WTC11 (cell line): Measurements from ENCODE around the gene ZNF516. TPM values are rescaled to one million over a fixed set of nuclear protein-coding genes. Genes with fewer than 3 reads are reported as not detected.

Source experiments
- ATAC-seq: fragments of 200-7000 bp; cut with Tn5 transposase; 2 replicates; pipeline ENCODE4 v1.10.0; 2021; ENCODE audit warnings: mild to moderate bottlenecking, moderate library complexity
- CTCF ChIA-PET: fragments of 300-600 bp; sonication (Branson Sonifier 250); formaldehyde crosslinking; loops from one replicate; lab custom pipeline; 2021; ENCODE audit warnings: antibody characterized with exemption; lab: Charles Lee
- POLR2A ChIA-PET: fragments of 350-600 bp; sonication (Branson Sonifier 250); formaldehyde crosslinking; loops from one replicate; lab custom pipeline; 2021; ENCODE audit warnings: antibody characterized with exemption; lab: Charles Lee
- DNase-seq: peaks from one replicate; pipeline ENCODE4 v3.0.0; 2021; ENCODE audit warnings: low spot score
- H3K27ac Mint-ChIP-seq: 2 replicates; pipeline ENCODE4 v1.8.0; 2021; ENCODE audit warnings: mixed read lengths
- H3K27me3 Mint-ChIP-seq: 2 replicates; pipeline ENCODE4 v1.8.0; 2021; ENCODE audit warnings: low read depth, mild to moderate bottlenecking, moderate library complexity, mixed read lengths
- H3K36me3 Mint-ChIP-seq: 2 replicates; pipeline ENCODE4 v1.8.0; 2021; ENCODE audit warnings: mixed read lengths
- H3K4me1 Mint-ChIP-seq: 2 replicates; pipeline ENCODE4 v1.8.0; 2022; ENCODE audit warnings: mixed read lengths
- H3K4me3 Mint-ChIP-seq: 2 replicates; pipeline ENCODE4 v1.8.0; 2021; ENCODE audit warnings: mild to moderate bottlenecking, moderate library complexity, mixed read lengths
- H3K9me3 Mint-ChIP-seq: 2 replicates; pipeline ENCODE4 v1.8.0; 2021; ENCODE audit warnings: mixed read lengths
- ATF1 ChIP-seq: sonication (generic); formaldehyde crosslinking; IDR thresholded peaks from 2 replicates; pipeline ENCODE4 v1.8.1; 2023; ENCODE audit warnings: mild to moderate bottlenecking, moderate library complexity, missing genetic modification reagents
- CBFB ChIP-seq: sonication (generic); formaldehyde crosslinking; IDR thresholded peaks from 2 replicates; pipeline ENCODE4 v1.8.1; 2022; ENCODE audit warnings: mild to moderate bottlenecking, low read depth, missing genetic modification reagents
- CREM ChIP-seq: sonication (generic); formaldehyde crosslinking; IDR thresholded peaks from 2 replicates; pipeline ENCODE4 v1.8.1; 2022; ENCODE audit warnings: mild to moderate bottlenecking, missing genetic modification reagents, moderate library complexity
- FOXK1 ChIP-seq: sonication (generic); formaldehyde crosslinking; IDR thresholded peaks from 2 replicates; pipeline ENCODE4 v1.8.0; 2022; ENCODE audit warnings: mild to moderate bottlenecking, moderate library complexity, missing genetic modification reagents
- GABPB1 ChIP-seq: sonication (generic); formaldehyde crosslinking; IDR thresholded peaks from 2 replicates; pipeline ENCODE4 v1.8.1; 2023; ENCODE audit warnings: mild to moderate bottlenecking, missing genetic modification reagents
- HMGA2 ChIP-seq: fragments of 250-450 bp; sonication (Bioruptor Pico); IDR thresholded peaks from 2 replicates; pipeline ENCODE4 v1.4.0; 2021; ENCODE audit warnings: mild to moderate bottlenecking, moderate library complexity
- IRF2 ChIP-seq: sonication (generic); formaldehyde crosslinking; IDR thresholded peaks from 2 replicates; pipeline ENCODE4 v1.8.0; 2022; ENCODE audit warnings: low read depth, missing genetic modification reagents, borderline replicate concordance
- PRRX2 ChIP-seq: fragments of 250-450 bp; sonication (Bioruptor Pico); IDR thresholded peaks from 2 replicates; pipeline ENCODE4 v1.8.0; 2021; ENCODE audit warnings: mild to moderate bottlenecking
- RELA ChIP-seq: sonication (generic); formaldehyde crosslinking; IDR thresholded peaks from 2 replicates; pipeline ENCODE4 v1.8.1; 2022; ENCODE audit warnings: missing genetic modification reagents, mild to moderate bottlenecking, borderline replicate concordance
- RORB ChIP-seq: fragments of 250-450 bp; sonication (Bioruptor Pico); IDR thresholded peaks from 2 replicates; pipeline ENCODE4 v1.9.0; 2021; ENCODE audit warnings: mild to moderate bottlenecking
- SMAD3 ChIP-seq: sonication (generic); formaldehyde crosslinking; IDR thresholded peaks from 2 replicates; pipeline ENCODE4 v1.8.0; 2022; ENCODE audit warnings: missing genetic modification reagents, mild to moderate bottlenecking, borderline replicate concordance
- ZNF263 ChIP-seq: sonication (generic); formaldehyde crosslinking; IDR thresholded peaks from 2 replicates; pipeline ENCODE4 v1.8.1; 2022; ENCODE audit warnings: low read depth, mild to moderate bottlenecking, moderate library complexity, missing genetic modification reagents
- ZNF317 ChIP-seq: sonication (generic); formaldehyde crosslinking; IDR thresholded peaks from 2 replicates; pipeline ENCODE4 v1.8.1; 2023; ENCODE audit warnings: low read depth, mild to moderate bottlenecking, moderate library complexity, missing genetic modification reagents, borderline replicate concordance
- total RNA-seq: library from RNA; stranded (reverse); gene quantifications from 3 replicates; pipeline ENCODE4 v1.2.3, GENCODE V29; 2021
- TF ChIP-seq, protein P1 (sequence below): sonication (generic); formaldehyde crosslinking; IDR thresholded peaks from 2 replicates; pipeline ENCODE4 v1.8.0; 2022; ENCODE audit warnings: mild to moderate bottlenecking, missing genetic modification reagents
- TF ChIP-seq, protein P2 (sequence below): sonication (generic); formaldehyde crosslinking; IDR thresholded peaks from 2 replicates; pipeline ENCODE4 v1.8.1; 2023; ENCODE audit warnings: mild to moderate bottlenecking, missing genetic modification reagents, moderate library complexity
- TF ChIP-seq, protein P3 (sequence below): sonication (generic); formaldehyde crosslinking; IDR thresholded peaks from 2 replicates; pipeline ENCODE4 v1.8.0; 2022; ENCODE audit warnings: missing genetic modification reagents
- TF ChIP-seq, protein P4 (sequence below): sonication (generic); formaldehyde crosslinking; IDR thresholded peaks from 2 replicates; pipeline ENCODE4 v1.8.1; 2022; ENCODE audit warnings: missing genetic modification reagents, borderline replicate concordance
- TF ChIP-seq, protein P5 (sequence below): fragments of 250-450 bp; sonication (Bioruptor Pico); IDR thresholded peaks from 2 replicates; pipeline ENCODE4 v2.1.2; 2022; ENCODE audit warnings: mild to moderate bottlenecking, moderate library complexity
- TF ChIP-seq, protein P6 (sequence below): fragments of 250-450 bp; sonication (Bioruptor Pico); conservative IDR thresholded peaks from 2 replicates; pipeline ENCODE4 v1.9.0; 2021; ENCODE audit warnings: mild to moderate bottlenecking
- TF ChIP-seq, protein P7 (sequence below): sonication (generic); formaldehyde crosslinking; IDR thresholded peaks from 2 replicates; pipeline ENCODE4 v1.8.1; 2022; ENCODE audit warnings: low read depth, missing genetic modification reagents, borderline replicate concordance
- TF ChIP-seq, protein P8 (sequence below): sonication (generic); formaldehyde crosslinking; IDR thresholded peaks from 2 replicates; pipeline ENCODE4 v1.8.0; 2022; ENCODE audit warnings: mild to moderate bottlenecking, missing genetic modification reagents
- TF ChIP-seq, protein P9 (sequence below): sonication (generic); formaldehyde crosslinking; IDR thresholded peaks from 2 replicates; pipeline ENCODE4 v1.8.0; 2022; ENCODE audit warnings: mild to moderate bottlenecking, missing genetic modification reagents

The ZNF516 gene
- total RNA-seq, 1 experiment from 2014 or later = 58.6 TPM

DNA sequence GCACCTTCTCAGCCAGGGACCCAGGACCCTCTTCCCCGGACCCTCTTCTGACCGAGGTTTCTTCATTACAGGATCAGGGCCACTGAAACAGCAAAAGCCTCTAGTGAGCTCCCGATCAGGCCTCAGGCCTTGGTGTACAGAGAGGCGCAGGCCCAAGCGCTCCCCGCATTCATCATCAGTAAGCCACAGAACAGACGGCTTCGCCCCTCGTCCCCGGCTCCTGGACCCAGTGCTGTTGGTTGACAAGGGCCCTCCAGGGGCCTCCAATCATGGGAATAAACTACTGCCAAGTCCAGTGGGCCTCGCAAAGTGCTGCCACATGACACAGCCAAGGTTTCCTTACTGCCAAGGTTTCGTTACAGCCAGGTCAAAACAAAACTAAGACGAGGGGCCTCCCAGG is 111.4 kb downstream of the ZNF516 start (continued):
- no peak for TF ChIP-seq GABPB1 (CRISPR knock-in tag)
- TF ChIP-seq, protein P1, sequence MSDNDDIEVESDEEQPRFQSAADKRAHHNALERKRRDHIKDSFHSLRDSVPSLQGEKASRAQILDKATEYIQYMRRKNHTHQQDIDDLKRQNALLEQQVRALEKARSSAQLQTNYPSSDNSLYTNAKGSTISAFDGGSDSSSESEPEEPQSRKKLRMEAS (CRISPR knock-in tag) = no peak
- TF ChIP-seq RELA (CRISPR knock-in tag) = no peak
- TF ChIP-seq CBFB (CRISPR knock-in tag) = no peak
- no peak for TF ChIP-seq ATF1
- no peak for TF ChIP-seq ZNF317 (CRISPR knock-in tag)

DNA sequence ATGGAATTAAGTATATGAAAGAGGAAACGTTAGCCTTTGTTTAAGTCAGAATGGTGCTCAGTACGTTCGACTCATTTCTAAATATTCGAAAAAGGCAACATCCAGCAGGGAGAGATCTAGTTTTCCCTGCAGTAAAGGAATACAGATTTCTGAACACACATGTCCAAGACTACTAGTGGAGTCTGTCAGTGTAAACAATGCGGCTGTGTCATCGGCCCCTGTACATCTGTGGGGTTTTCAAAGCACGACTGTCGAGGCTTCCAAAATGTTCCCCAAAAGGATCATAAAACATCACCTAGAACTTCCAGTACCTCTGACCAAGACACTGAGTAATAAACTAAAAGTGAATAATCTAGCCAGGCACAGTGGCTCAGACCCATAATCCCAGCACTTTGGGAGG is 112.8 kb downstream of the ZNF516 start:
- POLR2A ChIA-PET = no interaction called here
- peaks cover 13% of the 10 kb centered on the region for H3K36me3 Mint-ChIP-seq
- no peaks in the 10 kb centered on the region; the same call in 1 of the 2 replicates for H3K27me3 Mint-ChIP-seq
- H3K9me3 Mint-ChIP-seq = no peaks in the 10 kb centered on the region
- no peak overlapping the region for H3K4me3 Mint-ChIP-seq
- CTCF ChIA-PET = interaction anchor here (1.9 kb wide), 1 partner anchor 17 kb away, joined by 5 read pairs; no protein-coding TSS in a partner anchor
- peaks cover 23% of the 10 kb centered on the region for H3K4me1 Mint-ChIP-seq
- DNase-seq = no peak
- ATAC-seq = no peak
- H3K27ac Mint-ChIP-seq = no peak overlapping the region; the same call in 1 of the 2 replicates
- TF ChIP-seq HMGA2 (CRISPR knock-in tag) (no peak), ZNF263 (CRISPR knock-in tag) (no peak), FOXK1 (CRISPR knock-in tag) (no peak), IRF2 (CRISPR knock-in tag) (no peak), PRRX2 (CRISPR knock-in tag) (no peak), RORB (CRISPR knock-in tag) (no peak), SMAD3 (CRISPR knock-in tag) (no peak), CBFB (CRISPR knock-in tag) (no peak), CREM (CRISPR knock-in tag) (no peak)
- TF ChIP-seq, protein P2, sequence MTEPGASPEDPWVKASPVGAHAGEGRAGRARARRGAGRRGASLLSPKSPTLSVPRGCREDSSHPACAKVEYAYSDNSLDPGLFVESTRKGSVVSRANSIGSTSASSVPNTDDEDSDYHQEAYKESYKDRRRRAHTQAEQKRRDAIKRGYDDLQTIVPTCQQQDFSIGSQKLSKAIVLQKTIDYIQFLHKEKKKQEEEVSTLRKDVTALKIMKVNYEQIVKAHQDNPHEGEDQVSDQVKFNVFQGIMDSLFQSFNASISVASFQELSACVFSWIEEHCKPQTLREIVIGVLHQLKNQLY = no peak
- TF ChIP-seq, protein P3, sequence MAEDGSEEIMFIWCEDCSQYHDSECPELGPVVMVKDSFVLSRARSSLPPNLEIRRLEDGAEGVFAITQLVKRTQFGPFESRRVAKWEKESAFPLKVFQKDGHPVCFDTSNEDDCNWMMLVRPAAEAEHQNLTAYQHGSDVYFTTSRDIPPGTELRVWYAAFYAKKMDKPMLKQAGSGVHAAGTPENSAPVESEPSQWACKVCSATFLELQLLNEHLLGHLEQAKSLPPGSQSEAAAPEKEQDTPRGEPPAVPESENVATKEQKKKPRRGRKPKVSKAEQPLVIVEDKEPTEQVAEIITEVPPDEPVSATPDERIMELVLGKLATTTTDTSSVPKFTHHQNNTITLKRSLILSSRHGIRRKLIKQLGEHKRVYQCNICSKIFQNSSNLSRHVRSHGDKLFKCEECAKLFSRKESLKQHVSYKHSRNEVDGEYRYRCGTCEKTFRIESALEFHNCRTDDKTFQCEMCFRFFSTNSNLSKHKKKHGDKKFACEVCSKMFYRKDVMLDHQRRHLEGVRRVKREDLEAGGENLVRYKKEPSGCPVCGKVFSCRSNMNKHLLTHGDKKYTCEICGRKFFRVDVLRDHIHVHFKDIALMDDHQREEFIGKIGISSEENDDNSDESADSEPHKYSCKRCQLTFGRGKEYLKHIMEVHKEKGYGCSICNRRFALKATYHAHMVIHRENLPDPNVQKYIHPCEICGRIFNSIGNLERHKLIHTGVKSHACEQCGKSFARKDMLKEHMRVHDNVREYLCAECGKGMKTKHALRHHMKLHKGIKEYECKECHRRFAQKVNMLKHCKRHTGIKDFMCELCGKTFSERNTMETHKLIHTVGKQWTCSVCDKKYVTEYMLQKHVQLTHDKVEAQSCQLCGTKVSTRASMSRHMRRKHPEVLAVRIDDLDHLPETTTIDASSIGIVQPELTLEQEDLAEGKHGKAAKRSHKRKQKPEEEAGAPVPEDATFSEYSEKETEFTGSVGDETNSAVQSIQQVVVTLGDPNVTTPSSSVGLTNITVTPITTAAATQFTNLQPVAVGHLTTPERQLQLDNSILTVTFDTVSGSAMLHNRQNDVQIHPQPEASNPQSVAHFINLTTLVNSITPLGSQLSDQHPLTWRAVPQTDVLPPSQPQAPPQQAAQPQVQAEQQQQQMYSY = no peak
- TF ChIP-seq, protein P4, sequence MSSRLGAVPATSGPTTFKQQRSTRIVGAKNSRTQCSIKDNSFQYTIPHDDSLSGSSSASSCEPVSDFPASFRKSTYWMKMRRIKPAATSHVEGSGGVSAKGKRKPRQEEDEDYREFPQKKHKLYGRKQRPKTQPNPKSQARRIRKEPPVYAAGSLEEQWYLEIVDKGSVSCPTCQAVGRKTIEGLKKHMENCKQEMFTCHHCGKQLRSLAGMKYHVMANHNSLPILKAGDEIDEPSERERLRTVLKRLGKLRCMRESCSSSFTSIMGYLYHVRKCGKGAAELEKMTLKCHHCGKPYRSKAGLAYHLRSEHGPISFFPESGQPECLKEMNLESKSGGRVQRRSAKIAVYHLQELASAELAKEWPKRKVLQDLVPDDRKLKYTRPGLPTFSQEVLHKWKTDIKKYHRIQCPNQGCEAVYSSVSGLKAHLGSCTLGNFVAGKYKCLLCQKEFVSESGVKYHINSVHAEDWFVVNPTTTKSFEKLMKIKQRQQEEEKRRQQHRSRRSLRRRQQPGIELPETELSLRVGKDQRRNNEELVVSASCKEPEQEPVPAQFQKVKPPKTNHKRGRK = no peak
- TF ChIP-seq, protein P5, sequence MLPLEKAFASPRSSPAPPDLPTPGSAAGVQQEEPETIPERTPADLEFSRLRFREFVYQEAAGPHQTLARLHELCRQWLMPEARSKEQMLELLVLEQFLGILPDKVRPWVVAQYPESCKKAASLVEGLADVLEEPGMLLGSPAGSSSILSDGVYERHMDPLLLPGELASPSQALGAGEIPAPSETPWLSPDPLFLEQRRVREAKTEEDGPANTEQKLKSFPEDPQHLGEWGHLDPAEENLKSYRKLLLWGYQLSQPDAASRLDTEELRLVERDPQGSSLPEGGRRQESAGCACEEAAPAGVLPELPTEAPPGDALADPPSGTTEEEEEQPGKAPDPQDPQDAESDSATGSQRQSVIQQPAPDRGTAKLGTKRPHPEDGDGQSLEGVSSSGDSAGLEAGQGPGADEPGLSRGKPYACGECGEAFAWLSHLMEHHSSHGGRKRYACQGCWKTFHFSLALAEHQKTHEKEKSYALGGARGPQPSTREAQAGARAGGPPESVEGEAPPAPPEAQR = no peak
- TF ChIP-seq, protein P6, sequence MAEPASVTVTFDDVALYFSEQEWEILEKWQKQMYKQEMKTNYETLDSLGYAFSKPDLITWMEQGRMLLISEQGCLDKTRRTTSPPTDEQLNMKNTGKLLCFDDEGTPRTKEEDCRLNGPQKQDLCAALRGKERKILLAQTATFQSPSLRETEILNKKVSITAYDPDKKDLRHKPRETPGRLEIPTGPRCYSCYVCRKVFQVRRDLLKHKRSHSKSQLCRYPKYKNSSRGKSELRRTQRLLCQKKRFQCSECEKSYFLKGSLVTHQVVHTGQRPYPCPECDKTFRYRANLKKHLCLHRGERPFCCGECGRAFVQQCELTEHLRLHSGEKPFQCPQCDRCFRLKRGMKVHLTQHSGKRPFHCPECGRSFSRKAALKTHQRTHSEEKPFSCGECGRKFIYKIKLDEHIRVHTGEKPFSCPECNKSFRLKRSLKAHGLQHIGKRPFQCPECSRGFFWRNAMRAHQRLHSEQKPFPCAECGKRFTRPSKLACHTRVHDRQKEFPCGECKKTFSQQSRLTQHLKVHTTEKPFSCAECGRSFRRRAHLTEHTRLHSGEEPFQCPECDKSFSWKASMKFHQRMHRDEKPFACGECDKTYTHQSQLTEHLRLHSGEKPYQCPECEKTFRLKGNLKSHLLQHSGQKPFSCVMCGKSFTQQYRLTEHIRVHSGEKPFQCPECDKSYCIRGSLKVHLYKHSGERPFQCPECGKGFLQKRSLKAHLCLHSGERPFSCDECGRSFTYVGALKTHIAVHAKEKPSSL (CRISPR knock-in tag) = no peak
- TF ChIP-seq, protein P7, sequence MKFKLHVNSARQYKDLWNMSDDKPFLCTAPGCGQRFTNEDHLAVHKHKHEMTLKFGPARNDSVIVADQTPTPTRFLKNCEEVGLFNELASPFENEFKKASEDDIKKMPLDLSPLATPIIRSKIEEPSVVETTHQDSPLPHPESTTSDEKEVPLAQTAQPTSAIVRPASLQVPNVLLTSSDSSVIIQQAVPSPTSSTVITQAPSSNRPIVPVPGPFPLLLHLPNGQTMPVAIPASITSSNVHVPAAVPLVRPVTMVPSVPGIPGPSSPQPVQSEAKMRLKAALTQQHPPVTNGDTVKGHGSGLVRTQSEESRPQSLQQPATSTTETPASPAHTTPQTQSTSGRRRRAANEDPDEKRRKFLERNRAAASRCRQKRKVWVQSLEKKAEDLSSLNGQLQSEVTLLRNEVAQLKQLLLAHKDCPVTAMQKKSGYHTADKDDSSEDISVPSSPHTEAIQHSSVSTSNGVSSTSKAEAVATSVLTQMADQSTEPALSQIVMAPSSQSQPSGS (CRISPR knock-in tag) = no peak
- TF ChIP-seq, protein P8, sequence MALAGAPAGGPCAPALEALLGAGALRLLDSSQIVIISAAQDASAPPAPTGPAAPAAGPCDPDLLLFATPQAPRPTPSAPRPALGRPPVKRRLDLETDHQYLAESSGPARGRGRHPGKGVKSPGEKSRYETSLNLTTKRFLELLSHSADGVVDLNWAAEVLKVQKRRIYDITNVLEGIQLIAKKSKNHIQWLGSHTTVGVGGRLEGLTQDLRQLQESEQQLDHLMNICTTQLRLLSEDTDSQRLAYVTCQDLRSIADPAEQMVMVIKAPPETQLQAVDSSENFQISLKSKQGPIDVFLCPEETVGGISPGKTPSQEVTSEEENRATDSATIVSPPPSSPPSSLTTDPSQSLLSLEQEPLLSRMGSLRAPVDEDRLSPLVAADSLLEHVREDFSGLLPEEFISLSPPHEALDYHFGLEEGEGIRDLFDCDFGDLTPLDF (CRISPR knock-in tag) = no peak
- TF ChIP-seq, protein P9, sequence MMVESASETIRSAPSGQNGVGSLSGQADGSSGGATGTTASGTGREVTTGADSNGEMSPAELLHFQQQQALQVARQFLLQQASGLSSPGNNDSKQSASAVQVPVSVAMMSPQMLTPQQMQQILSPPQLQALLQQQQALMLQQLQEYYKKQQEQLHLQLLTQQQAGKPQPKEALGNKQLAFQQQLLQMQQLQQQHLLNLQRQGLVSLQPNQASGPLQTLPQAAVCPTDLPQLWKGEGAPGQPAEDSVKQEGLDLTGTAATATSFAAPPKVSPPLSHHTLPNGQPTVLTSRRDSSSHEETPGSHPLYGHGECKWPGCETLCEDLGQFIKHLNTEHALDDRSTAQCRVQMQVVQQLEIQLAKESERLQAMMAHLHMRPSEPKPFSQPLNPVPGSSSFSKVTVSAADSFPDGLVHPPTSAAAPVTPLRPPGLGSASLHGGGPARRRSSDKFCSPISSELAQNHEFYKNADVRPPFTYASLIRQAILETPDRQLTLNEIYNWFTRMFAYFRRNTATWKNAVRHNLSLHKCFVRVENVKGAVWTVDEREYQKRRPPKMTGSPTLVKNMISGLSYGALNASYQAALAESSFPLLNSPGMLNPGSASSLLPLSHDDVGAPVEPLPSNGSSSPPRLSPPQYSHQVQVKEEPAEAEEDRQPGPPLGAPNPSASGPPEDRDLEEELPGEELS (CRISPR knock-in tag) = no peak
